Measurements from ENCODE around the gene C2orf66. TPM values are rescaled to one million over a fixed set of nuclear protein-coding genes. Genes with fewer than 3 reads are reported as not detected.

C2orf66 gene
- total RNA-seq, 4 donors from 2014 or later, result not detected

DNA sequence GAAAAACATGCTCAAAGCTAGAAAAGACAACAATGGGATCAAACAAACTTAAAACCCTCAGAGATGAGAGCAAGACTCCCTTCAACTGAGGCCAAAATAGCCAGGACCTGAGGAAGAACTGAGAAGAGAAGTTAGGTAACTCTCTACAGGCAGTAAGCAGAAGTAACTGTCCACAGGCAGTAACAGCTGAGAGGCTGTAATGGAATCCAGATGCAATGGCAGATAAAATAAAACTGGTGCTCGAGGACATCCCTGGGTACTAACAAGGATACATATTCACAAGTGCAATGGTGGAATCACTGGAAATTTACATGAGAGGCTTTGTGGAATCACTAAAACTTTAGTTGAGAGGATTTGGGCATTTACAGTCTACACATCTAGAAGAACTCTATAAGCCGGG, 30.4 kb upstream of the C2orf66 start:
- no peak for DNase-seq
- Histone ChIP-seq H3K27me3 (no peaks in the 10 kb centered on the region), H3K36me3 (peaks cover 0 to 47% (median 5%) of the 10 kb centered on the region in 4 donors), H3K27ac (no peak overlapping the region), H3K4me1 (no peaks in the 10 kb centered on the region), H3K4me3 (no peak overlapping the region), H3K9me3 (no peaks in the 10 kb centered on the region)
- whole genome bisulfite sequencing, 2 donors (ENCODE audit: low coverage in 1 of 2), result 85 to 100% methylated on average over 2 of the region's 2 CpGs
- intact Hi-C loops (cut with DNase I; ENCODE audit: low total_unique reads), result no loop called here
- no peak for TF ChIP-seq POLR2AphosphoS5 (IDR thresholded peaks at IDR 0.05)
- no peak for TF ChIP-seq EP300 (IDR thresholded peaks at IDR 0.05; ENCODE audit: low read depth)
- TF ChIP-seq POLR2A (IDR thresholded peaks at IDR 0.05), result no peak
- TF ChIP-seq, protein P1, sequence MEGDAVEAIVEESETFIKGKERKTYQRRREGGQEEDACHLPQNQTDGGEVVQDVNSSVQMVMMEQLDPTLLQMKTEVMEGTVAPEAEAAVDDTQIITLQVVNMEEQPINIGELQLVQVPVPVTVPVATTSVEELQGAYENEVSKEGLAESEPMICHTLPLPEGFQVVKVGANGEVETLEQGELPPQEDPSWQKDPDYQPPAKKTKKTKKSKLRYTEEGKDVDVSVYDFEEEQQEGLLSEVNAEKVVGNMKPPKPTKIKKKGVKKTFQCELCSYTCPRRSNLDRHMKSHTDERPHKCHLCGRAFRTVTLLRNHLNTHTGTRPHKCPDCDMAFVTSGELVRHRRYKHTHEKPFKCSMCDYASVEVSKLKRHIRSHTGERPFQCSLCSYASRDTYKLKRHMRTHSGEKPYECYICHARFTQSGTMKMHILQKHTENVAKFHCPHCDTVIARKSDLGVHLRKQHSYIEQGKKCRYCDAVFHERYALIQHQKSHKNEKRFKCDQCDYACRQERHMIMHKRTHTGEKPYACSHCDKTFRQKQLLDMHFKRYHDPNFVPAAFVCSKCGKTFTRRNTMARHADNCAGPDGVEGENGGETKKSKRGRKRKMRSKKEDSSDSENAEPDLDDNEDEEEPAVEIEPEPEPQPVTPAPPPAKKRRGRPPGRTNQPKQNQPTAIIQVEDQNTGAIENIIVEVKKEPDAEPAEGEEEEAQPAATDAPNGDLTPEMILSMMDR (IDR thresholded peaks at IDR 0.05), result no peak
- in situ Hi-C loops (cut with MboI; ENCODE audit: low pct_ligation_motif_present in 1 of 4, low pct_unique_long_range_greater_than_20kb in 1 of 4, low sequenced_read_pairs in 3 of 4), result no loop called here

DNA sequence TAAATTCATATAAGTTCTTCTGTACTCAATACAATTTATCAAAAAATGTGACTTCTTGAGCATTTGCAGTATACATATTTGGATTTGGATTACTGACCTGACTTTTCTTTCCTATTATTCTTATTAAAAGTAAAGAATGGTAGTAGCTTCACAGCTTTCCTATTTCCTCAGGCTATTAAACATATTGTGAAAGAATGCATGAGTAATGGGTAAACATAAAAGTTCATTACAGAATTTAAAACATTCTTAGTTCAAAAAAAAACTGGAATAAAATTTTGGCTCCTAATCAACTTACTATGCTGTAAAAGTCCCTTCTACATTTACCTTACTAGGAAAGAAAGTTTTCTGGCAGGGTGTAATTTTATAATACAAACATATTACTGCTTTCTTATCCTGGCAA, 27.3 kb upstream of the C2orf66 start:
- no peaks in the 10 kb centered on the region for H3K9me3 ChIP-seq
- no peak for TF ChIP-seq EP300 (IDR thresholded peaks at IDR 0.05; ENCODE audit: low read depth)
- TF ChIP-seq POLR2A (IDR thresholded peaks at IDR 0.05), result no peak
- TF ChIP-seq, protein P1 (IDR thresholded peaks at IDR 0.05), result no peak
- TF ChIP-seq POLR2AphosphoS5 (IDR thresholded peaks at IDR 0.05), result no peak
- intact Hi-C loops (cut with DNase I; ENCODE audit: low total_unique reads) (no loop called here), in situ Hi-C loops (cut with MboI; ENCODE audit: low pct_ligation_motif_present in 1 of 4, low pct_unique_long_range_greater_than_20kb in 1 of 4, low sequenced_read_pairs in 3 of 4) (no loop called here)
- no peaks in the 10 kb centered on the region for H3K27me3 ChIP-seq
- no peaks in the 10 kb centered on the region for H3K4me1 ChIP-seq
- no peak overlapping the region for H3K27ac ChIP-seq
- DNase-seq, result no peak
- H3K4me3 ChIP-seq, result no peak overlapping the region
- H3K36me3 ChIP-seq, result peaks cover 0 to 22% (median 2%) of the 10 kb centered on the region in 4 donors

- Histone ChIP-seq H3K9me3 (no peaks in the 10 kb centered on the region), H3K27ac (no peak overlapping the region), H3K27me3 (no peaks in the 10 kb centered on the region), H3K36me3 (no peaks in the 10 kb centered on the region), H3K4me1 (no peaks in the 10 kb centered on the region), H3K4me3 (no peak overlapping the region)
- intact Hi-C loops (cut with DNase I; ENCODE audit: low total_unique reads) (no loop called here), in situ Hi-C loops (cut with MboI; ENCODE audit: low pct_ligation_motif_present in 1 of 4, low pct_unique_long_range_greater_than_20kb in 1 of 4, low sequenced_read_pairs in 3 of 4) (no loop called here)
- WGBS, 2 donors (ENCODE audit: low coverage in 1 of 2), result 100% methylated on average over 1 of the region's 1 CpG
- no peak for DNase-seq
- TF ChIP-seq EP300 (IDR thresholded peaks at IDR 0.05; ENCODE audit: low read depth), result no peak
- TF ChIP-seq POLR2AphosphoS5 (IDR thresholded peaks at IDR 0.05), result no peak
- TF ChIP-seq POLR2A (IDR thresholded peaks at IDR 0.05), result no peak
Measured at GRCh38 chr2:196830701-196831100, 21.5 kb upstream of the C2orf66 start.

DNA sequence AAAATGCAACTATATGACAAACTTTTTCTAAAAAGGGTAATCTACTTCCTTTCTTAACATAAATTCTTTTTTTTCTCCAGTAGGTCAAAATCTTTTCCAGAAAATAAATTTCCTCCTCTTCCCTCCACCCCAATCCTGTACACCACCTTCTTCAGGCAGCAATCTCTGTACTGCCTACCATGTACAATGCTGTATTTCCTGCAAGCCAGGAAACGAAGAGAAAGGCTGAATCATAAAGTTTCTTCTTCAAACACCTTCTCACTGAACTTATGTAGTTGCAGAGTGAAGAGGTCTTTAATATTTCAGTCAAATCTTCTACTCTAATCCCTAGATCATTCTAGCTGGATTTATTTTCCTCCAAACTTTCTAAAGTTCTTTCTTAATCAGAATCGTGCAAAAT, 18.2 kb upstream of the C2orf66 start:
- TF ChIP-seq, protein P1 (IDR thresholded peaks at IDR 0.05), result no peak
- TF ChIP-seq POLR2A (IDR thresholded peaks at IDR 0.05) (no peak), EP300 (IDR thresholded peaks at IDR 0.05; ENCODE audit: low read depth) (no peak), POLR2AphosphoS5 (IDR thresholded peaks at IDR 0.05) (no peak)
- H3K4me3 ChIP-seq, result no peak overlapping the region
- H3K9me3 ChIP-seq, result no peaks in the 10 kb centered on the region
- H3K4me1 ChIP-seq, result no peaks in the 10 kb centered on the region
- no peaks in the 10 kb centered on the region for H3K27me3 ChIP-seq
- H3K27ac ChIP-seq, result no peak overlapping the region
- H3K36me3 ChIP-seq, result no peaks in the 10 kb centered on the region
- intact Hi-C loops (cut with DNase I; ENCODE audit: low total_unique reads) (no loop called here), in situ Hi-C loops (cut with MboI; ENCODE audit: low pct_ligation_motif_present in 1 of 4, low pct_unique_long_range_greater_than_20kb in 1 of 4, low sequenced_read_pairs in 3 of 4) (no loop called here)
- WGBS, 2 donors (ENCODE audit: low coverage in 1 of 2), result 55 to 67% methylated on average over 2 of the region's 2 CpGs
- DNase-seq, result no peak

DNA sequence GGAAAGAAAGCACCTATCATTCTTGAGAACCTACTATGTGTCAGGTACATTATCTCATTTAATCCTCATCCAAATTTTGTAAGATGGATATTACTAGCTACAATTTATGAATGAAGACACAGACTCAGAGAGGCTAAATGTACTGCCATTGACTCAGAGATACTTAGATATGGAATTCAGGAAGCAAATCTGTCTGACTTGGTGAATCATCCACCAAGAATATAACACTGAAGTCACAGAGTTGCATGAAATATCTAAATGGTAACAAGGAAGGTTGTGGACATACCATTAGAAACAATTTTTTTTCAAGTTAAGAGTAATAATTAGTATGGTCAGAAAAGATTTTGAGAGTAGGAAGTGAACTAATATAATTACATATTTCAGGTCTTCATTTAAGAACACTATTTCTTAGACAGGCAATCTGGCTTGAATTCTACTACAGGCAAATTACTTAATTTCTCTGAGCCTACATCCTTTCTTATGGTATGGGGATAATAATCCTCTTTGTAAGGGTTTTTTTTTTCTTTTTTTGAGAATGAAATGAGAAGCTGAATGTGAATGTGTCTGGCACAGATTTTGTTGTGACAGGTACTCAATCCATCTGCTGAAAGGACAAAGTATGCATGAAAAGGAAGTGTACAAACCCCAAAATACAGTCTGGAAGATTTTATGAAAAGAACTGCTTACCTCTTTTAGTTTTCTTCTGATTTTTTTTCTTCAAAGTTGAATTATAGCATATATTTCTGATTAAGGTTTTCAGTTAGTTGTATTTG, 14.8 kb upstream of the C2orf66 start:
- Histone ChIP-seq H3K4me3 (no peak overlapping the region), H3K9me3 (no peaks in the 10 kb centered on the region), H3K27ac (no peak overlapping the region), H3K4me1 (no peaks in the 10 kb centered on the region), H3K27me3 (no peaks in the 10 kb centered on the region), H3K36me3 (no peaks in the 10 kb centered on the region)
- no peak for DNase-seq
- intact Hi-C loops (cut with DNase I; ENCODE audit: low total_unique reads) (no loop called here), in situ Hi-C loops (cut with MboI; ENCODE audit: low pct_ligation_motif_present in 1 of 4, low pct_unique_long_range_greater_than_20kb in 1 of 4, low sequenced_read_pairs in 3 of 4) (no loop called here)
- TF ChIP-seq POLR2A (IDR thresholded peaks at IDR 0.05), result no peak
- TF ChIP-seq POLR2AphosphoS5 (IDR thresholded peaks at IDR 0.05), result no peak
- TF ChIP-seq, protein P1 (IDR thresholded peaks at IDR 0.05), result no peak
- no peak for TF ChIP-seq EP300 (IDR thresholded peaks at IDR 0.05; ENCODE audit: low read depth)
